OCI-LY7 (cell line): ENCODE measurements around the gene ELL2. TPM values are rescaled to one million over a fixed set of nuclear protein-coding genes. Genes with fewer than 3 reads are reported as not detected.

ENCODE experiments used
- BruUV-seq: library from RNA; stranded (reverse); fragments of 400-500 nt; replicated peaks from 2 replicates; lab custom pipeline; 2021; lab: Mats Ljungman, UMichigan
- CTCF ChIA-PET: fragments of 300-600 bp; sonication (Branson Sonifier 250); formaldehyde crosslinking; loops from one replicate; lab custom pipeline; 2022; ENCODE audit warnings: antibody characterized with exemption; ENCODE audit not compliant: unreplicated experiment; lab: Charles Lee
- POLR2A ChIA-PET: fragments of 300-600 bp; sonication (Branson Sonifier 250); formaldehyde crosslinking; loops from one replicate; lab custom pipeline; 2022; ENCODE audit warnings: antibody characterized with exemption; lab: Charles Lee
- DNase-seq: peaks from one replicate; pipeline ENCODE4 v3.0.0-alpha.2; 2015; ENCODE audit warnings: low spot score
- H2AFZ ChIP-seq: fragments of 200-600 bp; sonication (generic), shearing (Covaris generic); 2 replicates; pipeline ENCODE4 v1.6.1; 2014; ENCODE audit warnings: mild to moderate bottlenecking, antibody characterized with exemption, low read length, moderate library complexity
- H3K27ac ChIP-seq: fragments of 200-600 bp; sonication (generic); 2 replicates; pipeline ENCODE4 v1.5.1; 2014; ENCODE audit warnings: mixed run types, low read depth, mild to moderate bottlenecking, moderate library complexity, low read length, inconsistent platforms; ENCODE audit not compliant: poor library complexity, severe bottlenecking
- H3K36me3 ChIP-seq: fragments of 200-600 bp; sonication (generic); 2 replicates; pipeline ENCODE4 v1.6.1; 2014; ENCODE audit warnings: mild to moderate bottlenecking, antibody characterized with exemption, low read length, moderate library complexity, mixed read lengths; ENCODE audit not compliant: insufficient read depth
- H3K4me1 ChIP-seq: fragments of 200-600 bp; sonication (generic); 2 replicates; pipeline ENCODE4 v1.5.1; 2014; ENCODE audit warnings: mild to moderate bottlenecking, low read length; ENCODE audit not compliant: insufficient read depth, poor library complexity, severe bottlenecking
- H3K4me2 ChIP-seq: fragments of 200-600 bp; sonication (generic); 2 replicates; pipeline ENCODE4 v1.6.1; 2014; ENCODE audit warnings: mild to moderate bottlenecking, low read length
- H3K4me3 ChIP-seq: fragments of 200-600 bp; sonication (generic); 2 replicates; pipeline ENCODE4 v1.5.1; 2014; ENCODE audit warnings: mild to moderate bottlenecking, low read depth, low read length; ENCODE audit not compliant: poor library complexity, severe bottlenecking
- H3K79me2 ChIP-seq: fragments of 200-600 bp; sonication (generic); 2 replicates; pipeline ENCODE4 v1.6.1; 2016; ENCODE audit warnings: low read depth, mild to moderate bottlenecking, low read length, moderate library complexity, mixed read lengths; ENCODE audit not compliant: insufficient read depth
- H3K9me2 ChIP-seq: fragments of 200-600 bp; sonication (generic); 2 replicates; pipeline ENCODE4 v1.6.1; 2016; ENCODE audit warnings: mild to moderate bottlenecking, low read length, mixed read lengths; ENCODE audit not compliant: insufficient read depth
- H3K9me3 ChIP-seq: fragments of 200-600 bp; sonication (generic); 2 replicates; pipeline ENCODE4 v1.6.1; 2014; ENCODE audit warnings: mild to moderate bottlenecking, mixed run types, low read length, mixed read lengths
- H4K20me1 ChIP-seq: fragments of 200-600 bp; sonication (generic); 2 replicates; pipeline ENCODE4 v1.6.1; 2014; ENCODE audit warnings: mild to moderate bottlenecking, antibody characterized with exemption, low read length, moderate library complexity, mixed read lengths; ENCODE audit not compliant: insufficient read depth
- EZH2phosphoT487 ChIP-seq: fragments of 200-600 bp; sonication (generic); IDR thresholded peaks from 2 replicates; pipeline ENCODE4 v1.6.1; 2018; ENCODE audit warnings: low read depth, borderline replicate concordance, mild to moderate bottlenecking, mixed run types, antibody characterized with exemption, low read length, moderate library complexity, mixed read lengths
- intact Hi-C: fragments of 100-400 bp; cut with micrococcal nuclease; formaldehyde crosslinking; loops from one replicate; pipeline ENCODE4 v1.10.0; 2022; ENCODE audit not compliant: unreplicated experiment
- total RNA-seq, 2 experiments: library from RNA; depleted of rRNA in 1 of 2; stranded (reverse); fragments of >200 nt in 1 of 2; shearing (Covaris generic) in 1 of 2; gene quantifications; 2 replicates each; pipeline ENCODE4 v1.2.3, GENCODE V29; 2014 to 2022
- TF ChIP-seq, protein P1 (sequence below): fragments of 200-600 bp; sonication (generic); conservative IDR thresholded peaks from 2 replicates; pipeline ENCODE4 v1.5.1; 2014; ENCODE audit warnings: mild to moderate bottlenecking, antibody characterized with exemption, low read length, moderate library complexity, mixed read lengths

The ELL2 gene
- total RNA-seq, 2 experiments from 2014 or later: 0.98 to 4.7 TPM

DNA sequence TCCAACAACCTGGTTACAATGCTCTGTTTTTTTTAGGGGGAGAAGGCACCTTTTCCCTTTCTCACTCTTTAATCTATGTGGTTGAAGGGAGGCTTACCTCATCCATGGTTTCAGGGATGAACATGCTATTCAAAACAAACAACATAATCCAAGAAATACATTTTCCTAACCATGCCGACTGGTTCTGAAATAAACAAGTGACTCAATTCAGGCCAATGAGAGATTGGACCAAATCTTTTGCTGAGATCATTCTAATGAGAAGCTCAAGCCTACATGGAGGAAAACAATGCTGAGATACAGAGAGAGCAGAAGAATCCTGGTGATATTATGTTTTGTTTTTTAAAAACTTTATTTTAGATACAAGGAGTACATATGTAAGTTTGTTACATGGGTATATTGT is 46.8 kb upstream of the ELL2 start:
- no TSS peak for BruUV-seq
- DNase-seq: no peak

DNA sequence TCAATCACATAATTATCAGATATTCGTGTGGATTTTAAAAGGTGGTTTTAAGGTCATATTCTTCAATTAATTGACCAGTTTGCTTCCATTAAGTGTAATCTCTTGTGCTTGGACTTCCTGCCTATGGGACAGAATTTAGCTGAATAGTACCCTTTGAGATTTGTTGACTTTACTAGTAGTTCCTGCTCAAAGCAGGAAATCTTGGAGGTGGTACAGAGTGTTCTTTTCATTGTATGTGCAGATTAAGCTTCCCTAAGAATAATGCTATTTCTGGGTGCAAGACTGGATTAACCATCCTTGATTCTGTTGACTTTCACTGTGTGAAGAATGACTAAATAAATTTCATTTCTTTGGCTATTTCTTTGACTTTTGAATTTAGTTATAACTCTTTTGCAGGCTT is 45.4 kb upstream of the ELL2 start:
- CTCF ChIA-PET: no interaction called here
- POLR2A ChIA-PET: interaction anchor here (1.3 kb wide), 1 partner anchor 12 kb away, joined by 5 read pairs; no protein-coding TSS in a partner anchor

More for the DNA sequence above, 46.8 kb upstream of the ELL2 start:
- Histone ChIP-seq H2AFZ (no peak overlapping the region), H4K20me1 (no peaks in the 10 kb centered on the region), H3K9me2 (no peaks in the 10 kb centered on the region), H3K79me2 (no peaks in the 10 kb centered on the region), H3K27ac (no peak overlapping the region), H3K36me3 (no peaks in the 10 kb centered on the region), H3K4me1 (no peaks in the 10 kb centered on the region), H3K4me3 (no peak overlapping the region), H3K4me2 (no peak overlapping the region), H3K9me3 (no peaks in the 10 kb centered on the region)
- POLR2A ChIA-PET: no interaction called here
- no peak for TF ChIP-seq EZH2phosphoT487
- TF ChIP-seq, protein P1, sequence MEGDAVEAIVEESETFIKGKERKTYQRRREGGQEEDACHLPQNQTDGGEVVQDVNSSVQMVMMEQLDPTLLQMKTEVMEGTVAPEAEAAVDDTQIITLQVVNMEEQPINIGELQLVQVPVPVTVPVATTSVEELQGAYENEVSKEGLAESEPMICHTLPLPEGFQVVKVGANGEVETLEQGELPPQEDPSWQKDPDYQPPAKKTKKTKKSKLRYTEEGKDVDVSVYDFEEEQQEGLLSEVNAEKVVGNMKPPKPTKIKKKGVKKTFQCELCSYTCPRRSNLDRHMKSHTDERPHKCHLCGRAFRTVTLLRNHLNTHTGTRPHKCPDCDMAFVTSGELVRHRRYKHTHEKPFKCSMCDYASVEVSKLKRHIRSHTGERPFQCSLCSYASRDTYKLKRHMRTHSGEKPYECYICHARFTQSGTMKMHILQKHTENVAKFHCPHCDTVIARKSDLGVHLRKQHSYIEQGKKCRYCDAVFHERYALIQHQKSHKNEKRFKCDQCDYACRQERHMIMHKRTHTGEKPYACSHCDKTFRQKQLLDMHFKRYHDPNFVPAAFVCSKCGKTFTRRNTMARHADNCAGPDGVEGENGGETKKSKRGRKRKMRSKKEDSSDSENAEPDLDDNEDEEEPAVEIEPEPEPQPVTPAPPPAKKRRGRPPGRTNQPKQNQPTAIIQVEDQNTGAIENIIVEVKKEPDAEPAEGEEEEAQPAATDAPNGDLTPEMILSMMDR: no peak
- intact Hi-C loops: no loop called here
- CTCF ChIA-PET: no interaction called here

DNA sequence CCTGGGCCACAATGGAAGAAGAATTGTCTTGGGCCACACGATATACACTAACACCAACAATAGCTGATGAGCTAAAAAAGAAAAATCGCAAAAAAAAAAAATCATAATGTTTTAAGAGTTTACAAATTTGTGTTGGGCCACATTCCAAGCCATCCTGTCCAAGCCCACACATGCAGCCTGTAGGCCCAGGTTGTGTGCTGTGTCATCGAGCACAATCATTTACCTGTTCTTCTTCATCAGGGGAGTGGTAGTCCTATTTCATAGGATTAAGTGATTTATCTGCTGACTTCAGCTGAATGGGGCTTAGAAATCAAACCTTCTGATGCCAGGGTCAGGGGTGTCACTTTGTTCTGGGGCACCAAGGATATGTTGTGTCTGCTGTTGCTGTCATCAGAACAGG is 44.6 kb upstream of the ELL2 start:
- no peak for DNase-seq
- BruUV-seq: no TSS peak
- H4K20me1 ChIP-seq: no peaks in the 10 kb centered on the region
- CTCF ChIA-PET: no interaction called here
- intact Hi-C loops: no loop called here
- H3K4me2 ChIP-seq: no peak overlapping the region
- no peaks in the 10 kb centered on the region for H3K9me2 ChIP-seq
- H3K36me3 ChIP-seq: no peaks in the 10 kb centered on the region
- POLR2A ChIA-PET: interaction anchor here (1.3 kb wide), 1 partner anchor 11 kb away, joined by 5 read pairs; no protein-coding TSS in a partner anchor
- no peak overlapping the region for H3K27ac ChIP-seq
- no peaks in the 10 kb centered on the region for H3K4me1 ChIP-seq
- H2AFZ ChIP-seq: no peak overlapping the region
- no peak overlapping the region for H3K4me3 ChIP-seq
- TF ChIP-seq, protein P1: no peak
- TF ChIP-seq EZH2phosphoT487: no peak
- no peaks in the 10 kb centered on the region for H3K9me3 ChIP-seq
- H3K79me2 ChIP-seq: no peaks in the 10 kb centered on the region

More for the DNA sequence above, 45.4 kb upstream of the ELL2 start:
- intact Hi-C loops: no loop called here
- Histone ChIP-seq H3K79me2 (no peaks in the 10 kb centered on the region), H3K9me3 (no peaks in the 10 kb centered on the region), H2AFZ (no peak overlapping the region), H3K27ac (no peak overlapping the region), H3K4me2 (no peak overlapping the region), H3K4me1 (no peaks in the 10 kb centered on the region), H4K20me1 (no peaks in the 10 kb centered on the region), H3K9me2 (no peaks in the 10 kb centered on the region), H3K4me3 (no peak overlapping the region), H3K36me3 (no peaks in the 10 kb centered on the region)
- no peak for DNase-seq
- TF ChIP-seq EZH2phosphoT487: no peak
- TF ChIP-seq, protein P1: no peak
- no TSS peak for BruUV-seq
